Memory B cell (primary cell): ENCODE data around the gene NOS1.

Experiments used
- ATAC-seq: fragments of 150-1000 bp; cut with Tn5 transposase; 2 replicates; pipeline ENCODE4 v1.10.0; 2021; ENCODE audit warnings: low read depth, mild to moderate bottlenecking, moderate library complexity
- DNase-seq, 2 donors: peaks; one replicate each; pipeline ENCODE4 v3.0.0; 2022; ENCODE audit warnings: low spot score in 2 of 2
- H3K27ac Mint-ChIP-seq: one replicate; pipeline ENCODE4 v1.8.0; 2022; ENCODE audit warnings: mild to moderate bottlenecking, moderate library complexity, mixed read lengths
- H3K27me3 Mint-ChIP-seq: one replicate; pipeline ENCODE4 v1.8.0; 2022; ENCODE audit warnings: mixed read lengths
- H3K36me3 Mint-ChIP-seq: one replicate; pipeline ENCODE4 v1.8.0; 2022; ENCODE audit warnings: mild to moderate bottlenecking, mixed read lengths
- H3K4me1 Mint-ChIP-seq: one replicate; pipeline ENCODE4 v1.8.0; 2022; ENCODE audit warnings: mixed read lengths
- H3K4me3 Mint-ChIP-seq: one replicate; pipeline ENCODE4 v1.8.0; 2022; ENCODE audit warnings: mild to moderate bottlenecking, moderate library complexity, mixed read lengths
- H3K9me3 Mint-ChIP-seq: one replicate; pipeline ENCODE4 v1.8.0; 2022; ENCODE audit warnings: mixed read lengths

The NOS1 gene

DNA sequence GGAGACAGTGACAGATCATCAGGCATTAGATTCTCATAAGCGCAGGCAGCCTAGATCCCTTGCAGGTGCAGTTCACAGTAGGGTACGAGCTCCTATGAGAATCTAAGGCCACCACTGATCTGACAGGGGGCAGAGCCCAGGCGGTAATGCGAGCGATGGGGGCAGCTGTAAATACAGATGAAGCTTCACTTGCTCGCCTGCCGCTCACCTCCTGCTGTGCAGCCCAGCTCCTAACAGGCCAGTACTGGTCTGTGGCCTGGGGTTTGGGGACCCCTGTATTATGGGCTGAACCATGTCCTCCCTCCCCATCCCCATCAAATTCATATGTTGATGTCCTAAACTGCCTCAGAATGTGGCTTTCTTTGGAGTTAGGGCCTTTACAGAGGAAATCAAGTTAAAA, 63.2 kb downstream of the NOS1 start:
- Mint-ChIP-seq H3K36me3 (no peaks in the 10 kb centered on the region), H3K27me3 (peaks cover 6% of the 10 kb centered on the region), H3K27ac (no peak overlapping the region), H3K4me3 (no peak overlapping the region), H3K9me3 (peaks cover 5% of the 10 kb centered on the region), H3K4me1 (no peaks in the 10 kb centered on the region)
- ATAC-seq, result no peak
- DNase-seq, result no peak

DNA sequence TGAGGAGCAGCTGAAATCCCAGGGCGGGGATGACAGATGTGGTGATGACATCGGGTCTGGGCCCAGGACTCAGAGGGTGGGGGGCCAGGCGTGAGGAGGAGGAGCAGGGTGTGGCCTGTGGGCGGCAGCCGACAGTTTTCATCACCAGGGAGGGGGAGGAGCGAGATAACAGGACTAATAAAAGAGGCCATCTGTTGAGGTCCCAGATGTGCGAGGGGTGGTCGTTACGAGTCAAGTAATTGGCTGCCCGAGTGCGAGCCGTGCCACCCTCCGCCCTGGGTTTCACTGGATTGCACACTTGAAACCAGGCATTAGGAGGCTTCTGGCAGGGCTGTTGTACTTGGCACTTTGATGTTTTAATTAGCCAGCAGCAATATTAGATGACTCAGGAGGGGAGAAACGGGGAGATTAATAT, 67.2 kb downstream of the NOS1 start:
- H3K36me3 Mint-ChIP-seq, result no peaks in the 10 kb centered on the region
- H3K27ac Mint-ChIP-seq, result no peak overlapping the region
- no peaks in the 10 kb centered on the region for H3K4me1 Mint-ChIP-seq
- DNase-seq (no peak), ATAC-seq (no peak)
- H3K4me3 Mint-ChIP-seq, result no peak overlapping the region
- H3K9me3 Mint-ChIP-seq, result peaks cover 9% of the 10 kb centered on the region
- H3K27me3 Mint-ChIP-seq, result peaks cover 12% of the 10 kb centered on the region

DNA sequence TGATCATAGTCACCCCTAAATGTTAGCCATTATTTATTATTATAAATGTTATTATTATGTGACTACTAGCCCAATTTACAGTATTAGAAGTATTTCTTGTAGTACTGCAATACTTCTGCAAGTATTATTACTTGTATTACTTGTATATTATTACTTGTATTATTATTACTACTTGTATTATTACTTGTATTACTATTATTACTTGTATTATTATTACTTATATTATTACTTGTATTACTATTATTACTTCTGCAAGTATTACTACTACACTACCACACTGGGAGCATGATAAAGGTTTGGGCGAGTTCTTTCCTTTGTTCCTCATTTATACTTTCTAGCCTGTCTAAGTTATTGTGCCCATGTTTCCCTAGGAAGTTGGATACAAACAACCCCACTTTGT, 67.9 kb downstream of the NOS1 start:
- H3K4me1 Mint-ChIP-seq, result no peaks in the 10 kb centered on the region
- DNase-seq (no peak), ATAC-seq (no peak)
- H3K27me3 Mint-ChIP-seq, result peaks cover 12% of the 10 kb centered on the region
- peaks cover 9% of the 10 kb centered on the region for H3K9me3 Mint-ChIP-seq
- H3K27ac Mint-ChIP-seq, result no peak overlapping the region
- no peaks in the 10 kb centered on the region for H3K36me3 Mint-ChIP-seq
- H3K4me3 Mint-ChIP-seq, result no peak overlapping the region

DNA sequence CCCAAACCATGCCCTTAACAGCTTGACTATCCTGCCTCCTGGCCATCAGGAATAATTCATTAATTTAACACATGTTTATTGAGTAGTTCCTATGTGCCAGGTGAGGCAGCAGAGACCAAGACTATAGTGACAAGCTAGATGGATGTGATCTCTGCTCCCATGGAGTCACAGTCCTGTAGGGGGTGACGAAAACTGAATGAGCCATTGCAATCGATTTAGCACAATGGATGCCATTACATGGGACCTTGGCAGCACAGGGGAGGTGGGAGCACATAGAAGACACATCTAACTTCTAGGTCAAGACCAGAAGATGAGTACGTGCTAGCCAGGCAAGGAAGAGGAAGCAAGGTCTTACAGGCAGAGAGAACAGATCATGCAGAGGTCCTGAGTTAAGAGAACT, 68.7 kb downstream of the NOS1 start:
- no peak for ATAC-seq
- H3K4me1 Mint-ChIP-seq, result no peaks in the 10 kb centered on the region

DNA sequence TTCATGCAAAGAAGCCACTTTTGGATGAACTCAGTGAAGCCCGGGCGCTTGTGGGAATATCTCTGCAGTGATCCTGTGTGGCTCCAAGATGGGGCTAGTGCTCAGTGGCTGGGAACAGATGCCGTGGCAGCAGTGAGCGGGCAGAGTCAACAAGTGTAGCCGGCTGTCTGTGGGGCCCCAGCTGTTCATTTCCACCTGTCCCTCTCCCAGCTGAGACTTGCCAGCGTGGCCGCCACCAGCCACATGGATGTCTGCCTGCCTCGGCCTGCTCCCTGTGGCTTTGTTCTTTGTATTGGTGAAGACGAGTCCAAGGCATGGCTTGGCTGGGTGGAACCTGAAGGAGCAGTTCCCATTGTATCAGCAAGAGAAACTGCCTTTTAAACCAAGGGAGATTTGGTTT, 77.3 kb downstream of the NOS1 start:
- Mint-ChIP-seq H3K4me1 (peaks cover 3% of the 10 kb centered on the region), H3K36me3 (no peaks in the 10 kb centered on the region), H3K27ac (no peak overlapping the region), H3K9me3 (peaks cover 6% of the 10 kb centered on the region), H3K27me3 (peaks cover 5% of the 10 kb centered on the region), H3K4me3 (no peak overlapping the region)
- ATAC-seq (no peak), DNase-seq (no peak)

More for the DNA sequence above, 68.7 kb downstream of the NOS1 start:
- no peak for DNase-seq
- no peak overlapping the region for H3K4me3 Mint-ChIP-seq
- peaks cover 12% of the 10 kb centered on the region for H3K27me3 Mint-ChIP-seq
- no peak overlapping the region for H3K27ac Mint-ChIP-seq
- H3K36me3 Mint-ChIP-seq, result no peaks in the 10 kb centered on the region
- H3K9me3 Mint-ChIP-seq, result peaks cover 9% of the 10 kb centered on the region

DNA sequence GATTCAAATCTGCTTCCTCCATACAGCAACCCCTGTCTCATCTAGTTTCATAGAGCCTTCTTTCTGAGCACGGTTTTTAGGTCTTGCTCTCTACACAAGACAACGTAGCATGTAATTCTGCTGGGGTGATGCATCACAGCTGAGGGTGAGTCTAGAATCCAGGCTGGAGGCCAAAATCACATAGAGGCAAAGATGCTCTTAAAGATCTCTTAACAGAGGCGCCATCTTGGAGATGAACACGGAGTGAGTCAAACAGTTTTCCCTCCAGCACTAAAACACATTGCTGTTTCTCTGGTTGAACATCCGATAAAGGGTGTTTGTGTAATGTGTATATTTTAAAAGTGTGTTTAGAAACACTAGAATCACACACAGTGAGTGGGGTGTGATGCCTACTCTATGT, 78.9 kb downstream of the NOS1 start:
- H3K4me3 Mint-ChIP-seq, result no peak overlapping the region
- H3K36me3 Mint-ChIP-seq, result no peaks in the 10 kb centered on the region
- peaks cover 6% of the 10 kb centered on the region for H3K9me3 Mint-ChIP-seq
- ATAC-seq (no peak), DNase-seq (no peak)
- peaks cover 3% of the 10 kb centered on the region for H3K4me1 Mint-ChIP-seq
- H3K27me3 Mint-ChIP-seq, result peaks cover 5% of the 10 kb centered on the region
- H3K27ac Mint-ChIP-seq, result no peak overlapping the region

DNA sequence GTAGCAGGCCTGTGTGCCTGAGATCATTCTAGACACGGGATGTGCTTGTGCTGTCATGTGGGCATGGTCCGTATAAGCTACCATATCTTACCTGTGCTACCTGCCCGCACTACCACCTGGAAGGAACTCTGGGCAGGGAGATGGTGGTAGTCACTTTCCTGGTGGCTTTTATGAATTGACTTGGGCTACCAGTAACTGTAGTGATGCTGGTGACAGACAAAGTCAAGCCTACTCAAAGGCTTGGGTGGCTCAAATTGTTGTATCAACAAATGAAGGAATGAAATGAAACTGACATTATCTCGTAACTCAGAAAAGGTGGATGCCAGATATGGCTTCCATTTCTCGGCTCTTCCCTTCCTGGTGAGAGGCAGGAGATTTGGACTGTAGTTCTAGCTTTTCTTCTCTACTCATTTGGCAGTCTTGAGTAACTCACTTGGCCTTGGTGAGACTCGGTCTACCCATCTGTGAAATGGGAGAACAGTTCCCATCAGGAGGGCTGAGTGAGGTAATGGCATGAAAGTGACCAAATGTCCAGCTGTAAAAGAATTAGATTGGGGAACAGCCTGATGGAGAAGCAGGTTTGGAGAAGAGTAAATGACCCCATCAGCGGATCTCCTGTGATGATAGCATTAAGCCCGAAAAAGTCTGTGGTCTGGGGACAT, 81.3 kb downstream of the NOS1 start:
- H3K36me3 Mint-ChIP-seq, result peaks cover 2% of the 10 kb centered on the region
- ATAC-seq (no peak), DNase-seq (no peak)
- peaks cover 9% of the 10 kb centered on the region for H3K9me3 Mint-ChIP-seq
- H3K27ac Mint-ChIP-seq, result no peak overlapping the region
- H3K27me3 Mint-ChIP-seq, result peaks cover 13% of the 10 kb centered on the region
- no peak overlapping the region for H3K4me3 Mint-ChIP-seq
- H3K4me1 Mint-ChIP-seq, result peaks cover 3% of the 10 kb centered on the region

DNA sequence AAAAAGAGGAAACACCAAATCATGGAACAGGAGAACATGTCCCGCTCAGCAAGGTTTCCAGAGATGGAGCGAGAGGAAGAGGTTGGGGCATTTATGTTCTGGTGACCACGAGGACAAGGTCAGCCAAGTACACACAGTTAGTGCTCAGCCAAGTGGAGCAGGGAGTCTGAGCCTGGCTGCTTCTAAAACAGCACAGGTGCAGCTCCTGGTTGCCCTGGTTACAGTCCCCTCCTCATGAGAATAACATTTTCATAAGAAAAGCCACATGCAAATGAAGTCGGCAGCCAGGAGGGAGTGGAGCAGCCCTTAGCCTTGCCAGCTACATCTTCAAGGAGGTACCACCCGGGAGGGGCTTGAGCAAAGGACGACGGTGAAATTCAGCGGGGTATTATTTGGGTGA, 81.8 kb downstream of the NOS1 start:
- H3K27me3 Mint-ChIP-seq, result peaks cover 13% of the 10 kb centered on the region

DNA sequence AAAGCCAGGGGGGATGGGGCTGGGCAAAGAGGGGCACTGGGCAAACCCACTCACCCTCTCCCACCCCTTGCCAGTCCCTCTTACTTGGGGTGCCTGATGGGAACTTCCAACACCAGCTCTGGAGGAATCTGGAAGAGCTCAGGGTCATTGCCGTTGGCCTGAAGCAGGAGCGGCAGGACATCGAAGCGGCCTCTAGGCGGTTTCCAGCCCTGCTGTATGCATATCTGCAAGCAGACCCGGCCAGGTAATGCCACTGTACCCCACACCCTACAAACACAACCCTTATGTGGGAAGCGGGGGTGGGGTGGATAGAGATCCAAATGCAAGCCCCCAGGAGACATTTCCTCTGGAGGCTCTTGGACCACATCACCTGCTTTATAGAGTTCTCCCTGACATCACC, 83.6 kb downstream of the NOS1 start:
- DNase-seq, result no peak
- peaks cover 2% of the 10 kb centered on the region for H3K36me3 Mint-ChIP-seq
- peaks cover 3% of the 10 kb centered on the region for H3K4me1 Mint-ChIP-seq
- ATAC-seq, result no peak
- peaks cover 13% of the 10 kb centered on the region for H3K27me3 Mint-ChIP-seq
- H3K9me3 Mint-ChIP-seq, result peaks cover 9% of the 10 kb centered on the region
- H3K4me3 Mint-ChIP-seq, result no peak overlapping the region
- no peak overlapping the region for H3K27ac Mint-ChIP-seq

More for the DNA sequence above, 81.8 kb downstream of the NOS1 start:
- H3K36me3 Mint-ChIP-seq, result peaks cover 2% of the 10 kb centered on the region
- H3K9me3 Mint-ChIP-seq, result peaks cover 9% of the 10 kb centered on the region
- ATAC-seq (no peak), DNase-seq (no peak)
- H3K4me3 Mint-ChIP-seq, result no peak overlapping the region
- H3K27ac Mint-ChIP-seq, result no peak overlapping the region
- H3K4me1 Mint-ChIP-seq, result peaks cover 3% of the 10 kb centered on the region

DNA sequence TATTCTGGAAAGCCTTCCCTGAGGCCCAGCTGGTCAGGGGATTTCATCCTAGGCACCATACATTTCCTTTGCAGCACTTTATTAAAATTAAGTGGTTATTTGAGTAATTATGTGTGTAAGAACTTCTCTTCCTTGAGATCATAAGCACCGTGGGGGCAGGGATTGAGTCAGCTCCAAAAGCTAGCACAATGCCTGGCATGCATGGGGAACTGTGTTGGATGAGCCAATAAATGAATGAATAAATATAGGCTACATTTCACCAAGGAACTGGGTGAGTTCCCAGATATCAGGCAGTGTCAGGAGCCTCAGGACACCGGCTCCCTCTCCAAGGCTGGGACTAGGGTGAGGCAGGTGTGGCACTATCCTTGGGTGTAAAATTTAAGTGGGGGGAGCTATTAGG, 88.3 kb downstream of the NOS1 start:
- Mint-ChIP-seq H3K9me3 (peaks cover 3% of the 10 kb centered on the region), H3K27me3 (peaks cover 17% of the 10 kb centered on the region), H3K36me3 (peaks cover 2% of the 10 kb centered on the region), H3K4me3 (no peak overlapping the region), H3K27ac (no peak overlapping the region), H3K4me1 (no peaks in the 10 kb centered on the region)
- ATAC-seq, result no peak
- DNase-seq, result no peak

DNA sequence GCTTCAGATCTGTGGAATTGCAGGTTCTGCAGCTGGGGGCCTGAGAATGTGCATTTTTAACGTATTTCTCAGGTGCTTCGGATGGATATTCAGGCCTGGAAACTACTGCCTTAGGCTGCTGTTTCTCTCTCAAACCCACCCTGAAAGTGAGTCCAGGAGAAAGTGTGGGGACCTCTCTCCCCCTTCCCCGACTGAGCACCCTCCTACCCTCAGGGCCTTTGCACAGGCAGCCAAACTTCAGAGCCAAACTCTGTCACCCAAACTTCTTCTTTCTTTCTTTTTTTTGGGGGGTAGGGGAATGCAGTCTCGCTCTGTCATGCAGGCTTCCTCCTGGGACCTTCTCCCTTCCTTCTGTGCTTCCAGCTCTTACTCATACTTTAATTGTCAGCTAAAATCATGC, 88.7 kb downstream of the NOS1 start:
- Mint-ChIP-seq H3K4me3 (no peak overlapping the region), H3K36me3 (peaks cover 2% of the 10 kb centered on the region), H3K27me3 (peaks cover 17% of the 10 kb centered on the region), H3K9me3 (peaks cover 3% of the 10 kb centered on the region), H3K27ac (no peak overlapping the region), H3K4me1 (no peaks in the 10 kb centered on the region)
- ATAC-seq (no peak), DNase-seq (no peak)

DNA sequence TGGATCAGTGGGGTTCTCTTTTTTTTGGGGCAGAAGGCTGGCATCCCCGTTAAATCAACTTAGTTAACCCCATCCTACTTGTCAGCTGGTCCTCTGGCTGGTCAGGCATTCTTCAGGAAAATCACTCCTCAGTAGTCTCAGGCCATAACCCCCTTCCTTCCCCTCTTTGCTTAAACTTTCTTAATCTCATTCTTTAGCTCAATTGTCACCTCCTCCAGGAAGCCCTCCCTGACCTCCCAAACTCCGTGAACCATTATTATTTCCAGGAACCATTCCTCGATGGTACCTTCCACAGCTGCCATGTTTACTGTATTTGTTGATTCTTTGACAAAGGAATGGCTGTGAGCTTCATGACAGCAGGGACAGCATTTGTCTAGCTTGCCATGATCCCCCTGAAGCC, 98.7 kb downstream of the NOS1 start:
- DNase-seq, result no peak
- H3K36me3 Mint-ChIP-seq, result peaks cover 1% of the 10 kb centered on the region
- ATAC-seq, result no peak
- H3K27me3 Mint-ChIP-seq, result peaks cover 12% of the 10 kb centered on the region
- H3K4me3 Mint-ChIP-seq, result no peak overlapping the region
- peaks cover 3% of the 10 kb centered on the region for H3K9me3 Mint-ChIP-seq
- no peak overlapping the region for H3K27ac Mint-ChIP-seq
- H3K4me1 Mint-ChIP-seq, result no peaks in the 10 kb centered on the region

DNA sequence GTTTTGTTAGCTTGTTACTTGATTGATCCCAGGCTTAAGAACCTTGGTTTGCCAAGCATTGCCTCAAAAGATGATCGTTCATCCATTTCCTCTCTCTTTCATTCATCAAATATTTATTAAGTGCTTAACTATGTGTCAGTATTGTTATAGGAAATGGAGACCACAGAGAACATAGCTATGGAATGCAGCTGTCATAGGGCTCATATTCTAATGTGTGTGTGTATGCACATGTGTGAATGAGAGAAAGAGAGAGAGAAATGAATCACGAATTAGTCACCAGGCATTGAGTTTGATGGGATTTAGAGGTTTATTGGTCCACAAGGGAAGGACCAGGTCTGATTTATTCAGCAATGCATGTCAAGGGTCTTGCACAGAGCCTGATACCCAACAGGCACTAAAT, 100.2 kb downstream of the NOS1 start:
- Mint-ChIP-seq H3K4me1 (no peaks in the 10 kb centered on the region), H3K9me3 (peaks cover 1% of the 10 kb centered on the region), H3K27ac (no peak overlapping the region), H3K27me3 (peaks cover 10% of the 10 kb centered on the region), H3K4me3 (no peak overlapping the region), H3K36me3 (peaks cover 1% of the 10 kb centered on the region)
- ATAC-seq, result no peak
- no peak for DNase-seq

DNA sequence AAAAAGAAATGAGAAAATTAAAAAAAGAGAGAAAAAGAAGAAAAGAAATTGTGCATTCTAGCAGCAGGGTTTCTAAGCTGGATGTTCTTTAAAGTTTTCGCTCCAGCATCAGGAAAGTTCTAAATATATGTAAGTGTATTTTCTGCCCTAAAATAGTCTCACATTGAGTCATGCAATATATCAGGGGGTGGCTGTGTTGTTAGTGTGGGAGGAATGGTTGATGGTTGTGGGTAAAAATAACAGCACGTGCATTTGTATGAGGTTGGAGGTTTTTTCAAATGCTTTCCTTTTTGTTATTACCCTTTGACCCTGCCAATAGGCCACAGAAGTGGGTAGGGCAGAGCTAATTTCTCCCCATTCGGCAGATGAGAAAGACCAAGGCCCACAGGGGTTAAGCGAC, 106.0 kb downstream of the NOS1 start:
- Mint-ChIP-seq H3K4me3 (no peak overlapping the region), H3K27ac (no peak overlapping the region), H3K36me3 (no peaks in the 10 kb centered on the region), H3K4me1 (no peaks in the 10 kb centered on the region), H3K9me3 (no peaks in the 10 kb centered on the region), H3K27me3 (peaks cover 14% of the 10 kb centered on the region)
- no peak for DNase-seq
- no peak for ATAC-seq

DNA sequence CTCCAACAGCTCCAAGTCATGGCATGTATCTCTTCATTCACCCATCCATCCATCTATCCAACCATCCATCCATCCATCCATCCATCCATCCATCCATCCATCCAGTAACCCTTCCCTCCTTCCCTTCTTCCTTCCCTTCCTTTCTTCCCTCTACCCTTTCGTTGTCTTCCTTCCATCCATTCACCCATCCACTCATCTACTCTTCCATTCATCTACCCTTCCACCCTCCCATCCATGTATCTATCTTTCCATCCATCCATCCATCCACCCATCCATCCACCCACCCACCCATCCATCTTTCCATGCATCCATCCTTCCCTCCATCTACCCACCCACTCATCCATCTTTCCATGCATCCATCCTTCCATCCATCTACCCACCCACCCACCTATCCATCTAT, 117.9 kb downstream of the NOS1 start:
- H3K9me3 Mint-ChIP-seq, result peaks cover 5% of the 10 kb centered on the region
- no peak overlapping the region for H3K4me3 Mint-ChIP-seq
- no peaks in the 10 kb centered on the region for H3K4me1 Mint-ChIP-seq
- no peak for DNase-seq
- peaks cover 6% of the 10 kb centered on the region for H3K27me3 Mint-ChIP-seq
- no peak overlapping the region for H3K27ac Mint-ChIP-seq
- ATAC-seq, result no peak
- no peaks in the 10 kb centered on the region for H3K36me3 Mint-ChIP-seq
